HEK293 (cell line): Measurements from ENCODE around the gene PDK2.

Source experiments
- CTCF ChIA-PET: fragments of 350-600 bp; formaldehyde crosslinking; extraction: SDS; loops from one replicate; lab custom pipeline; 2021; ENCODE audit warnings: antibody characterized with exemption; lab: Yijun Ruan, JAX
- POLR2A ChIA-PET: fragments of 300-600 bp; formaldehyde crosslinking; extraction: SDS; loops from one replicate; lab custom pipeline; 2020; ENCODE audit warnings: antibody characterized with exemption, inconsistent platforms; lab: Yijun Ruan, JAX
- H3K27ac ChIP-seq: fragments of 200-500 bp; sonication (Bioruptor generic); 2 replicates; pipeline ENCODE4 v1.5.1; 2014; ENCODE audit warnings: low read depth, low read length, control low read depth, inconsistent platforms; ENCODE audit errors: extremely low read depth
- H3K36me3 ChIP-seq, 2 experiments: fragments of 200-500 bp in 1 of 2; sonication (Bioruptor generic) in 1 of 2; 1 replicate in 1 of 2; 2 replicates in 1 of 2; pipeline ENCODE4 v1.5.1; 2014 to 2017; ENCODE audit warnings: inconsistent platforms in 2 of 2, low read length in 2 of 2; ENCODE audit not compliant: control insufficient read depth in 2 of 2, insufficient read depth in 1 of 2
- H3K4me1 ChIP-seq: fragments of 200-500 bp; sonication (Bioruptor generic); 2 replicates; pipeline ENCODE4 v1.5.1; 2014; ENCODE audit warnings: mild to moderate bottlenecking, low read length, inconsistent platforms; ENCODE audit not compliant: control insufficient read depth, insufficient read depth
- H3K4me3 ChIP-seq: 2 replicates; pipeline ENCODE4 v1.5.1; 2011; ENCODE audit warnings: low read depth, mild to moderate bottlenecking, control low read depth, low read length, moderate library complexity
- H3K9me3 ChIP-seq: fragments of 200-500 bp; sonication (Bioruptor generic); 2 replicates; pipeline ENCODE4 v1.5.1; 2014; ENCODE audit warnings: low read depth, low read length, inconsistent platforms; ENCODE audit not compliant: control insufficient read depth, insufficient read depth
- CTCF ChIP-seq: fragments of 450-650 bp; formaldehyde crosslinking; IDR thresholded peaks from 2 replicates; pipeline ENCODE4 v1.5.1; 2016; ENCODE audit warnings: missing biosample characterization, missing genetic modification characterization
- ELK4 ChIP-seq: IDR thresholded peaks from 2 replicates; pipeline ENCODE4 v1.6.1; 2011; ENCODE audit warnings: mild to moderate bottlenecking, low read depth, low read length, borderline replicate concordance
- GLI2 ChIP-seq: fragments of 450-650 bp; formaldehyde crosslinking; IDR thresholded peaks from 2 replicates; pipeline ENCODE4; 2017; ENCODE audit warnings: missing biosample characterization, missing genetic modification characterization, low read depth, borderline replicate concordance
- GLIS1 ChIP-seq: fragments of 450-650 bp; formaldehyde crosslinking; IDR thresholded peaks from 2 replicates; pipeline ENCODE4 v1.5.1; 2016; ENCODE audit warnings: missing biosample characterization, missing genetic modification characterization
- KLF17 ChIP-seq: fragments of 450-650 bp; formaldehyde crosslinking; IDR thresholded peaks from 2 replicates; pipeline ENCODE4 v1.5.1; 2016; ENCODE audit warnings: missing biosample characterization, missing genetic modification characterization
- PRDM10 ChIP-seq: fragments of 450-650 bp; formaldehyde crosslinking; IDR thresholded peaks from 2 replicates; pipeline ENCODE4 v1.5.1; 2016; ENCODE audit warnings: missing biosample characterization, missing genetic modification characterization
- REST ChIP-seq: fragments of 450-650 bp; formaldehyde crosslinking; IDR thresholded peaks from 2 replicates; pipeline ENCODE4 v1.5.1; 2016; ENCODE audit warnings: missing biosample characterization, missing genetic modification characterization
- ZFP37 ChIP-seq: fragments of 450-650 bp; formaldehyde crosslinking; IDR thresholded peaks from 2 replicates; pipeline ENCODE4 v1.5.1; 2016; ENCODE audit warnings: missing biosample characterization, missing genetic modification characterization
- ZFP41 ChIP-seq: fragments of 450-650 bp; formaldehyde crosslinking; IDR thresholded peaks from 2 replicates; pipeline ENCODE4 v1.5.1; 2016; ENCODE audit warnings: missing biosample characterization, missing genetic modification characterization, borderline replicate concordance
- ZNF174 ChIP-seq: fragments of 450-650 bp; formaldehyde crosslinking; IDR thresholded peaks from 2 replicates; pipeline ENCODE4 v1.5.0; 2017; ENCODE audit warnings: missing biosample characterization, mild to moderate bottlenecking, missing genetic modification characterization
- ZNF211 ChIP-seq: fragments of 450-650 bp; formaldehyde crosslinking; IDR thresholded peaks from 2 replicates; pipeline ENCODE4 v1.5.1; 2016; ENCODE audit warnings: low read depth, missing biosample characterization, missing genetic modification characterization
- ZNF24 ChIP-seq: fragments of 450-650 bp; formaldehyde crosslinking; IDR thresholded peaks from 2 replicates; pipeline ENCODE4 v1.5.1; 2016; ENCODE audit warnings: missing biosample characterization, missing genetic modification characterization
- ZNF280C ChIP-seq: fragments of 450-650 bp; formaldehyde crosslinking; IDR thresholded peaks from 2 replicates; pipeline ENCODE4 v1.5.1; 2016; ENCODE audit warnings: missing biosample characterization, missing genetic modification characterization
- ZNF292 ChIP-seq: fragments of 450-650 bp; formaldehyde crosslinking; IDR thresholded peaks from 2 replicates; pipeline ENCODE4 v1.5.1; 2016; ENCODE audit warnings: low read depth, missing biosample characterization, missing genetic modification characterization, borderline replicate concordance
- ZNF366 ChIP-seq: fragments of 450-650 bp; formaldehyde crosslinking; conservative IDR thresholded peaks from 2 replicates; pipeline ENCODE4 v1.5.1; 2016; ENCODE audit warnings: missing biosample characterization, missing genetic modification characterization
- ZNF394 ChIP-seq: fragments of 450-650 bp; formaldehyde crosslinking; IDR thresholded peaks from 2 replicates; pipeline ENCODE4 v1.5.1; 2016; ENCODE audit warnings: missing biosample characterization, missing genetic modification characterization, mild to moderate bottlenecking, moderate library complexity, borderline replicate concordance
- ZNF48 ChIP-seq: fragments of 450-650 bp; formaldehyde crosslinking; IDR thresholded peaks from 2 replicates; pipeline ENCODE4 v1.5.1; 2016; ENCODE audit warnings: missing biosample characterization, missing genetic modification characterization
- ZNF560 ChIP-seq: fragments of 450-650 bp; formaldehyde crosslinking; IDR thresholded peaks from 2 replicates; pipeline ENCODE4 v1.5.1; 2017; ENCODE audit warnings: missing biosample characterization, missing genetic modification characterization, borderline replicate concordance
- ZNF596 ChIP-seq: fragments of 450-650 bp; IDR thresholded peaks from 2 replicates; pipeline ENCODE4 v1.5.0; 2018; ENCODE audit warnings: missing biosample characterization, mild to moderate bottlenecking, missing genetic modification characterization, moderate library complexity
- ZNF621 ChIP-seq: fragments of 450-650 bp; formaldehyde crosslinking; IDR thresholded peaks from 2 replicates; pipeline ENCODE4 v1.5.1; 2017; ENCODE audit warnings: missing biosample characterization, missing genetic modification characterization
- ZNF629 ChIP-seq: fragments of 450-650 bp; formaldehyde crosslinking; IDR thresholded peaks from 2 replicates; pipeline ENCODE4 v1.5.1; 2017; ENCODE audit warnings: missing biosample characterization, missing genetic modification characterization
- ZNF664 ChIP-seq: fragments of 450-650 bp; formaldehyde crosslinking; IDR thresholded peaks from 2 replicates; pipeline ENCODE4 v1.5.1; 2016; ENCODE audit warnings: missing biosample characterization, missing genetic modification characterization
- ZNF785 ChIP-seq: fragments of 450-650 bp; formaldehyde crosslinking; IDR thresholded peaks from 2 replicates; pipeline ENCODE4 v1.5.1; 2016; ENCODE audit warnings: missing biosample characterization, missing genetic modification characterization
- ZSCAN23 ChIP-seq: fragments of 450-650 bp; formaldehyde crosslinking; IDR thresholded peaks from 2 replicates; pipeline ENCODE4 v1.5.1; 2016; ENCODE audit warnings: missing biosample characterization, missing genetic modification characterization

The PDK2 gene

GRCh38 chr17:50100480-50100883, 5.3 kb downstream of the PDK2 start:
- Histone ChIP-seq H3K4me1 (peaks cover 7% of the 10 kb centered on the region), H3K4me3 (no peak overlapping the region), H3K36me3 (peaks cover 0 to 60% of the 10 kb centered on the region in 2 experiments; a peak in 1 of 3 replicates), H3K9me3 (no peaks in the 10 kb centered on the region), H3K27ac (no peak overlapping the region)
- CTCF ChIA-PET: interaction anchor here (0.5 to 3.2 kb wide), 9 partner anchors 13 to 209 kb away, joined by 3 to 16 read pairs (median 3); no protein-coding TSS in a partner anchor
- POLR2A ChIA-PET: interaction anchor here (0.8 kb wide), 1 partner anchor 51 kb away, joined by 3 read pairs; no protein-coding TSS in a partner anchor
- TF ChIP-seq ZNF596 (tag by site-specific recombination) (no peak), ZNF394 (tag by site-specific recombination) (peak; percentile 29; the same call in 1 of the 2 replicates), ZNF280C (no peak), ZNF292 (0 out of 2 replicates have a peak, but pooled peaks have one; percentile 15), GLI2 (no peak), ZNF560 (tag by site-specific recombination) (no peak), KLF17 (tag by site-specific recombination) (no peak), GLIS1 (tag by site-specific recombination) (peak; percentile 30), CTCF (tag by site-specific recombination) (no peak), ZNF785 (tag by site-specific recombination) (no peak), ZFP37 (no peak), ZNF621 (tag by site-specific recombination) (no peak), PRDM10 (no peak), ZFP41 (no peak), ZNF366 (tag by site-specific recombination) (peak; percentile 46; the same call in 1 of the 2 replicates), REST (tag by site-specific recombination) (peak; percentile 79), ZNF664 (0 out of 2 replicates have a peak, but pooled peaks have one; percentile 9), ZNF48 (tag by site-specific recombination) (no peak), ZNF174 (tag by site-specific recombination) (no peak), ZNF629 (peak; percentile 56; the same call in 1 of the 2 replicates), ZNF24 (tag by site-specific recombination) (peak; percentile 49; the same call in 1 of the 2 replicates), ELK4 (no peak), ZNF211 (no peak), ZSCAN23 (tag by site-specific recombination) (peak; percentile 60; the same call in 1 of the 2 replicates)
